Fibroblast of lung (primary cell): ENCODE results near the gene SLAIN1.

ENCODE experiments used
- EZH2 ChIP-seq: IDR thresholded peaks from 2 replicates; pipeline ENCODE4 v1.5.1; 2012; ENCODE audit warnings: low read length, control low read depth, mild to moderate bottlenecking; ENCODE audit errors: missing control alignments
- TF ChIP-seq, protein P1 (sequence below), 2 donors: IDR thresholded peaks in 1 of 2; conservative IDR thresholded peaks in 1 of 2; 1 replicate in 1 of 2; 2 replicates in 1 of 2; pipeline ENCODE4 v1.5.1; 2011 to 2012; ENCODE audit warnings: low read length in 2 of 2, control low read depth in 1 of 2, inconsistent platforms in 1 of 2, low read depth in 1 of 2, mild to moderate bottlenecking in 1 of 2

DNA sequence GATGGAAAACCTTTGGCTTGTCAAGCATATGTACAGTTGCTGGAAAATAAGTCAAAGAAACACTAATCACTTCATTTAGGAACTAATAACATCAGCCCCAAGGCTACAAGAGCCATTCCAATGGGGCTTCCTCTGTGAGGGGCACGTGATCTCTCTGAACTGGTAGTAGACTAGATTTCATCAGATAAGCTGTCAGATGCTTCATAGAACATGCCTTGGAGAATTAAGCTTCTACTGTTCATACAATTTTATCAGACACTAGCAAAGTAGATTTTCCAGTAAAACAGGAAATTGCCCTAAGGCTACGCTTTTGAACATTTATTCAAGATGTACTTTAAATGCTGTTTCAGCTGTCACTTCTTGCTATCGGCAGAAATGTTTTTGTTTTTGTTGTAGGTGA, 113.4 kb downstream of the SLAIN1 start:
- TF ChIP-seq, protein P1, sequence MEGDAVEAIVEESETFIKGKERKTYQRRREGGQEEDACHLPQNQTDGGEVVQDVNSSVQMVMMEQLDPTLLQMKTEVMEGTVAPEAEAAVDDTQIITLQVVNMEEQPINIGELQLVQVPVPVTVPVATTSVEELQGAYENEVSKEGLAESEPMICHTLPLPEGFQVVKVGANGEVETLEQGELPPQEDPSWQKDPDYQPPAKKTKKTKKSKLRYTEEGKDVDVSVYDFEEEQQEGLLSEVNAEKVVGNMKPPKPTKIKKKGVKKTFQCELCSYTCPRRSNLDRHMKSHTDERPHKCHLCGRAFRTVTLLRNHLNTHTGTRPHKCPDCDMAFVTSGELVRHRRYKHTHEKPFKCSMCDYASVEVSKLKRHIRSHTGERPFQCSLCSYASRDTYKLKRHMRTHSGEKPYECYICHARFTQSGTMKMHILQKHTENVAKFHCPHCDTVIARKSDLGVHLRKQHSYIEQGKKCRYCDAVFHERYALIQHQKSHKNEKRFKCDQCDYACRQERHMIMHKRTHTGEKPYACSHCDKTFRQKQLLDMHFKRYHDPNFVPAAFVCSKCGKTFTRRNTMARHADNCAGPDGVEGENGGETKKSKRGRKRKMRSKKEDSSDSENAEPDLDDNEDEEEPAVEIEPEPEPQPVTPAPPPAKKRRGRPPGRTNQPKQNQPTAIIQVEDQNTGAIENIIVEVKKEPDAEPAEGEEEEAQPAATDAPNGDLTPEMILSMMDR (conservative IDR thresholded peaks at IDR 0.05 in 1 of 2, IDR thresholded peaks at IDR 0.05 in 1 of 2; ENCODE audit: low read depth in 1 of 2, low read length in 2 of 2): no peak
- TF ChIP-seq EZH2: no peak
